GM10266 (cell line): ENCODE measurements around the gene TULP4.

ENCODE experiments used
- DNase-seq: peaks from one replicate; pipeline ENCODE4 v3.0.0; 2012; ENCODE audit errors: extremely low spot score
- CTCF ChIP-seq: IDR thresholded peaks from 2 replicates; pipeline ENCODE4 v1.5.1; 2012; ENCODE audit warnings: mild to moderate bottlenecking, low read depth; ENCODE audit not compliant: control insufficient read depth, insufficient read depth; ENCODE audit errors: missing control alignments

The TULP4 gene

DNA sequence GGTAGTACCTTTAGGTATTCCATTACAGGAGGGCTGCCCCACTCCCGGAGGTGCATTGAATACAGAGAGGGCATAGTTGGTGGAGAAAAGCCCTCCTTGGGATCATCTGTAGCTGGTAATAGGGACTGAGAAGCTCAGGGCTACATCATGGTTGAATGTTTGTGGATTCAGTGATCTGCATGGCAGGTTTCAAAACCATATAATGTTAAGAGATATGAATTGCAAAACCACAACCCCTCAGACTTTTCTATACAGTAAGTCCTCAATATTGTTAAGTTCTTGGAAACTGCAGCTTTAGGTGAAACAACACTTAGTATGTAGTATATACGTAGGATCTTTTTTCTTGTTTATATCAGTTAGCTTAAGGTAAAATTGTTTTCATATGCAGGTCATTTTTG is 11.3 kb downstream of the TULP4 start:
- no peak for TF ChIP-seq CTCF
- no peak for DNase-seq

DNA sequence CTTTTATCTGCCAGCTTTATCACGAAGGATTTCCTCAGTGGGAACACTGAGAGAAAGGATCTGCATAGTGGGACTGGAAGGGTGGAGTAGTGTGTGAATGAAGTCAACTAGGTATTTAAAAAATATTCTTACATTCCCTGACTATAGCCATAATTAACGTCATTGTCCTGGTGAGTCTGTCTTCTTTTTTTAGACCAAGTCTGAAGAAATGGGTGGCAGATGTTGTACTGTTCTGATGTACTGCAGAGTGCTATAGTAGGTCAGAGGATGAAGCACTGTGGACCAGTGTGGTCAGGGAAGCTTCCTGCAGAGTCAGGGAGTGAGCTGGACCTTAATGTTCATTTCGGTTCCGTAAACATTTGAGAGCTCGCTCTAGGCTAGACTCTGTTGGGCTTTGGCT is 11.9 kb downstream of the TULP4 start:
- no peak for DNase-seq
- no peak for TF ChIP-seq CTCF

DNA sequence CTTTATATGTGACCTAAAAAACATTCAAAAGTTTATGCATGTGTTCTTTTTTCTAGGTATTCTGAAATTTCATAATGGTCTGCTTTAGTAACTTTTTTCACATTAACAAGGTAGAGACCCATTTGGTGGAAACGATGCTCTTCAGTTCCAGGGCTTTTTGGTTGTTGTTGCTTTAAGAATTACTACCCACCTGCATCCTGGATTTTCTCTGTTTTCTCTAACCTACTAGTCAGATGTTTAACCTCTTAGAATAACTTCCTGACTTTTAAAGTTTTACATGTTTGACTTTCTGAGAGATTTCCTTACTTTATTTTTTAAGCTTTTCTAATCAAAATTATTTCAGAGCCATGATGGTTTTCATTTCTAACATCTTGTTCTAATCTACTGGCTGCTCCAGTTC is 14.9 kb downstream of the TULP4 start:
- no peak for TF ChIP-seq CTCF

GRCh38 chr6:158328952-158329351 is 16.7 kb downstream of the TULP4 start:
- no peak for TF ChIP-seq CTCF
- DNase-seq: no peak

More for the DNA sequence above, 14.9 kb downstream of the TULP4 start:
- DNase-seq: no peak

DNA sequence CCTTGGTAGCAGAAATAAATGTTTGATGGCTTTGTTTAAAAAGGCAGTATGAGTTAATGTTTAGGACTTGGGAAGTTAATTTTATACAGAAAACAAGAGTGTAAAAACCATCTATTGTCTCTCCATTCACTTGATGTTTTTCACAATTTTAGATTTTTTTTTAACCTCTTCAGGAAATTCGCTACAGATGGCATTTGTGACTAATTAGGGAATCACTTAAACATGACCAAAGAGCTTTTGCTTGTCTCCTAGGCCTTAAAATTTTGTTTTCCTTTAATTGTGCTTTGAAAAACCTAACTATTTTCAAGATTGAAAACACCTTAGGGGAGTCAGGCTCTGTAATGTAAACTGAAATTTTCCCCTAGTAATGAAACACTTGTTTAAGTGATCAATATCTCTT is 17.3 kb downstream of the TULP4 start:
- no peak for DNase-seq
- TF ChIP-seq CTCF: no peak

DNA sequence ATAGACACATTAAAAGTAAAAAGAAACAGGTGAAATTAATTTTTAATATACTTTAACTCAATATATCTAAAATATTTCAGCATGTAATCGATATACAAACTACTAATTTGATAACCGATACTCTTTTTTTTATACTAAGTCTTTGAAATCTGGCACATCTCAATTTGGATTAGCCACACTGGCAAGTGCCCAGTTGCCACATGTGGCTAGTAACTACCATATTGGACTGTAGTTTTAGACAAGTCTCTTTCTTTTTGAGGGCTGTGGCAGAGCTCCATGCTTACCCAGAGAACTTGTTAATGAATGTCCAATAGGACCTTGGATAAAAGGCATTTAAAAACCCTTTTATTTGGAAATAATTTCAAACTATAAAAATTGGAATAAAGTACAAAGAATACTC is 17.8 kb downstream of the TULP4 start:
- DNase-seq: no peak
- TF ChIP-seq CTCF: no peak

- DNase-seq: no peak
- no peak for TF ChIP-seq CTCF
These were observed 20.0 kb downstream of the TULP4 start for GRCh38 chr6:158332237-158332636.
